ENCODE results near the gene TOX3.

The TOX3 gene

DNA sequence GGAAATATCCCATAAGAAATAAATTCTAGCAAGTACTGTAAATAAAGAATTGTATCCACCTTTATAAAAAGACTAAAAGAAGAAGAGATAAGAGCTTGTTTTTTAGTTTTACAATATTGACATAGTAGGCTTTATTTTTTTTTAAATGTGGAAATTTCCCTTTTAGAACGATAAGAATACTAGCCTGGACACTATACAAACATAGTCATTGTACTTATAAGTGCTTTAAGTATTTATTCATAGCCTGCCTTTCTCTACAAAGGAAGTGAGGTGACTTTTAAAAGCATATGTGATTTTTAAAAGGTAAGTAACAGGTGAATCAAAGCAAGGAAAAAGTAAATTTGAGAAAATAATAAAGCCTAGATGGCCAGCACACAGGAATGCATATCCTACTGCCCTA is 17.7 kb downstream of the TOX3 start:
- no peaks in the 10 kb centered on the region for H3K4me1 Mint-ChIP-seq
- no peaks in the 10 kb centered on the region for H3K36me3 Mint-ChIP-seq
- H3K27ac Mint-ChIP-seq, result no peak overlapping the region
- no peaks in the 10 kb centered on the region for H3K9me3 Mint-ChIP-seq
- H3K4me3 Mint-ChIP-seq, result no peak overlapping the region
- H3K27me3 Mint-ChIP-seq, result no peaks in the 10 kb centered on the region
- ATAC-seq, result no peak

GRCh38 chr16:52528393-52529065 is 18.4 kb downstream of the TOX3 start:
- Mint-ChIP-seq H3K9me3 (no peaks in the 10 kb centered on the region), H3K4me1 (no peaks in the 10 kb centered on the region), H3K27ac (no peak overlapping the region), H3K27me3 (no peaks in the 10 kb centered on the region), H3K36me3 (no peaks in the 10 kb centered on the region), H3K4me3 (no peak overlapping the region)
- no peak for ATAC-seq

- H3K4me1 Mint-ChIP-seq, result no peaks in the 10 kb centered on the region
- no peaks in the 10 kb centered on the region for H3K9me3 Mint-ChIP-seq
- H3K27me3 Mint-ChIP-seq, result no peaks in the 10 kb centered on the region
- H3K4me3 Mint-ChIP-seq, result no peak overlapping the region
- no peaks in the 10 kb centered on the region for H3K36me3 Mint-ChIP-seq
- no peak overlapping the region for H3K27ac Mint-ChIP-seq
- ATAC-seq, result no peak
Measured at GRCh38 chr16:52526830-52527229, 20.1 kb downstream of the TOX3 start.

DNA sequence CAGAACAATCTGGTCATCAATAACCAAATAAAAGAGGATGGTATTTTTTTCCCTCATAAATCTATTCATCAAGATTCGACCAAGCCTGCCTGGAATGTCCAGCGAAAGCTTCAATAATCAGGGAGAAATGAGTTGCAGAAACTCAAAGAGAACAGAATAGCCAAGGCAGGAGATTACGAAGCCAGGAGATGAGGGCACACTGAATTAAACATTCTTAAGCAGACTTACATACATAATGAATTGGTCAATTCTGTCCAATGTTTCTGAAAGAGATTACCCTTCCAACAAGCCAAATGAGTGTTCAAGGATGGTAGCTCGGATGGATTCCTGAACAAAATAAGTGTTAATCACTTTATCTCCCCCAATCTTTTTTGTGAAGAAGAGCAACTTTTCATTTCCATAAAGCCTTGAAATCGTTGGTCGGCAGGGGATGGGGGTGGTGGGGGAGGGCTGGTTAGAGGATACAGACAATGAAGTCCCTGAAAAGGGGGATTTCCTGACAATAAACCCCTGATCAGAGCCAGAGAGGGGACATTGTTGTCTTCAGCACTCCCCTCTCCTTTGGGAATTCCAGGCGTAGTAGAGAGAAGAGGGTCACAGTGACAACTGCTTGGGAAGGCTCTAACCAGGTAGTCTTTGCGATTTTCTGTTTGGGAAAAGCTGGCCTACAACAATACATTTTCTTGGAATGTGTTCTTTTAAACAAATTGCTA is 20.7 kb downstream of the TOX3 start:
- H3K27ac Mint-ChIP-seq, result no peak overlapping the region
- no peaks in the 10 kb centered on the region for H3K4me1 Mint-ChIP-seq
- H3K27me3 Mint-ChIP-seq, result no peaks in the 10 kb centered on the region
- no peaks in the 10 kb centered on the region for H3K36me3 Mint-ChIP-seq
- no peaks in the 10 kb centered on the region for H3K9me3 Mint-ChIP-seq
- no peak overlapping the region for H3K4me3 Mint-ChIP-seq
- ATAC-seq, result no peak

- H3K27me3 Mint-ChIP-seq, result no peaks in the 10 kb centered on the region
- no peaks in the 10 kb centered on the region for H3K9me3 Mint-ChIP-seq
- no peak overlapping the region for H3K4me3 Mint-ChIP-seq
- no peaks in the 10 kb centered on the region for H3K36me3 Mint-ChIP-seq
- H3K27ac Mint-ChIP-seq, result no peak overlapping the region
- no peak for ATAC-seq
- no peaks in the 10 kb centered on the region for H3K4me1 Mint-ChIP-seq
Measured at GRCh38 chr16:52521570-52521969, 25.4 kb downstream of the TOX3 start.

- Mint-ChIP-seq H3K9me3 (peaks cover 2% of the 10 kb centered on the region), H3K4me1 (no peaks in the 10 kb centered on the region), H3K27ac (no peak overlapping the region), H3K4me3 (no peak overlapping the region), H3K27me3 (no peaks in the 10 kb centered on the region), H3K36me3 (no peaks in the 10 kb centered on the region)
- ATAC-seq, result no peak
Measured at GRCh38 chr16:52518884-52519283, 28.1 kb downstream of the TOX3 start.

GRCh38 chr16:52515068-52515671 is 31.8 kb downstream of the TOX3 start:
- H3K4me3 Mint-ChIP-seq, result no peak overlapping the region
- H3K9me3 Mint-ChIP-seq, result peaks cover 4% of the 10 kb centered on the region
- no peaks in the 10 kb centered on the region for H3K4me1 Mint-ChIP-seq
- no peaks in the 10 kb centered on the region for H3K27me3 Mint-ChIP-seq
- no peaks in the 10 kb centered on the region for H3K36me3 Mint-ChIP-seq
- ATAC-seq, result no peak
- H3K27ac Mint-ChIP-seq, result no peak overlapping the region

- Mint-ChIP-seq H3K27me3 (no peaks in the 10 kb centered on the region), H3K4me3 (no peak overlapping the region), H3K36me3 (no peaks in the 10 kb centered on the region), H3K9me3 (peaks cover 4% of the 10 kb centered on the region), H3K27ac (no peak overlapping the region), H3K4me1 (no peaks in the 10 kb centered on the region)
- no peak for ATAC-seq
Measured at GRCh38 chr16:52512297-52512987, 34.5 kb downstream of the TOX3 start.

DNA sequence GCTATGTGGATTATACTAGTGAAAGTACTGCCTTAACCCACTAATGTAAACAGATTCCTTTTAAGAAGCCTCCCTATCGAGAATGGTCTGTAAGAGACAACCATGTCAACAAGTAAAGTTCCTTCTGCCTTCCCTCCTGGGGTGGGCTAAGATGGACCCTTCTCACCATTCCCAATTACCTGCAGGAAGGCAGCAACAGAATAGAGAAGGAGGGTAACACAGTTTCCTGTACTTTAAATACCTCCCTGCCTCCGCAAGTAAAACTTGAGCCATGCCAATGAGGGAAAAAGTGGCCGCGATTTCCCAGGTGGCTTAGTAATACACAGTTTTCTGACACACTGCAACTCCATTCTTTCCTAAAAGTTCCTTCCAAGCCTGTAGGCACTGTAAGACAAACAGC is 45.2 kb downstream of the TOX3 start:
- no peaks in the 10 kb centered on the region for H3K36me3 Mint-ChIP-seq
- ATAC-seq, result no peak
- H3K9me3 Mint-ChIP-seq, result peaks cover 4% of the 10 kb centered on the region
- H3K4me3 Mint-ChIP-seq, result no peak overlapping the region
- H3K4me1 Mint-ChIP-seq, result no peaks in the 10 kb centered on the region
- no peaks in the 10 kb centered on the region for H3K27me3 Mint-ChIP-seq
- H3K27ac Mint-ChIP-seq, result no peak overlapping the region

DNA sequence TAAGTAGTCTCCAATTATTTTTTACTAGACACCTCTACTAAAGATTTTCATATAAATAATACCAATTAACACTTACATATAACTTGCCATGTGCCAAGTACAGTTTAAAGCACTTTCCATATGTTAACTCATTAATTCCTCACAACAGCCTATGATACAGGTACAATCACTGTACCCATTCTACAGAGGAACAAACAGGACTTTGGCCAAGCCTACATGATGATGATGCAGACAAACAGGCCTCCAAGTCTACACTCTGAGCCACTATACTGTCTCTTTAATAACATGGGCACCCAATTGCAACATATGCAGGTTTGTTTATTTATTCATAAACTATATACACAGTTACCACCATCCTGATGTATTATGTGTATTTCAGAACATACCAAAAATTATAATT is 46.0 kb downstream of the TOX3 start:
- H3K27ac Mint-ChIP-seq, result no peak overlapping the region
- H3K4me1 Mint-ChIP-seq, result no peaks in the 10 kb centered on the region
- H3K36me3 Mint-ChIP-seq, result no peaks in the 10 kb centered on the region
- H3K9me3 Mint-ChIP-seq, result peaks cover 4% of the 10 kb centered on the region
- no peaks in the 10 kb centered on the region for H3K27me3 Mint-ChIP-seq
- no peak overlapping the region for H3K4me3 Mint-ChIP-seq
- ATAC-seq, result no peak

DNA sequence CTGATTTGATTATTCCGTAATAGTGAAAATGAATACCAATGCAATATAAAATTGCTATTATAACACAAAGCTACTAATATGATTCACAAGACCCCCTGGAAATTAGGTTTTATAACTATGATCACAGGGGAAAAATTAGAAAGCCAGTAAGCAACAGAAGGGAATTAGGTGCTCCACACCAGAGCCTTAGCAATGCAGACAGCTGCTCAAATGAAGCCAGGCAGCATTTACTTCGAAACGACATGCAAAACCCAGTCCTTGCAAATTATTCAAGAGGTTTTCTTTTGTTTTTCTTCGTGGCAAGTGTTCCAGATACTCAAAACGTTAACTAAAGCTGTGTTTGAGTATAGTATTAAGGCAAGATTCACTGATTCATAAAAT is 47.9 kb downstream of the TOX3 start:
- no peak overlapping the region for H3K4me3 Mint-ChIP-seq
- no peaks in the 10 kb centered on the region for H3K9me3 Mint-ChIP-seq
- no peaks in the 10 kb centered on the region for H3K36me3 Mint-ChIP-seq
- ATAC-seq, result no peak
- peaks cover 8% of the 10 kb centered on the region for H3K27me3 Mint-ChIP-seq
- H3K4me1 Mint-ChIP-seq, result no peaks in the 10 kb centered on the region
- H3K27ac Mint-ChIP-seq, result no peak overlapping the region

DNA sequence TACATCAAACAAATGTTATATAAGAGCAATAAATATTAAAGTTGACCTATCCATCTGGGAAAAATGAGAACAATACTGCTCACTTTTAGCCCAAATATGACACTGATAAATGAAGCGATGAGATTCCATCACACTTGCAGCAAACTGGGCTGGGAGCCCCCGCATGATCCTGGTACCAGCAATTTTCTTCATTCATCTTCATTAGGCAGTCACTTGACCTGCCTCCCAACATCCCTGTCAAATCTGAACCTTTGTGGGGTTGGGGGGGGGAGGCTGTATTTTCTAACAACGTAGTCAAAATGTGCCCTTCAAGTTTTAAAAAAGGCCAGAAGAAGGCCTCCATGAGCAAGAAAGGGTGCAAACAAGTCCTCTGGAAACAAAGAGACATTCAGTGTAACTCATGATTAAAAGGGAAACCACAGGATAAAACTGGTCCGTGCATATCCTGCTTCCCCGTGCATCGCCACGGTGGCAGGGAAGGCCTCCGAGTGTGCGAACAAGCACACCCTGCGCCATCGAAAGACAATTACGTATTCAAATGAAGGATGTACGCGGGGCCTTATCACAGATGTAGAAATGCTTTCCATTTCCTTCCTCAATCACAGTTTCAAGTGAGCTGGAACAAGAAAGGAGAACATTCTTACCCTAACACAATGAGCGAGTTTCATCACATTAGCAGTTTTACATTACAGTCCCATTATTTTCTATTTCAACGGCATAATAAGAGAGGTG is 48.4 kb downstream of the TOX3 start:
- no peaks in the 10 kb centered on the region for H3K9me3 Mint-ChIP-seq
- peaks cover 9% of the 10 kb centered on the region for H3K27me3 Mint-ChIP-seq
- ATAC-seq, result no peak
- no peak overlapping the region for H3K27ac Mint-ChIP-seq
- no peak overlapping the region for H3K4me3 Mint-ChIP-seq
- no peaks in the 10 kb centered on the region for H3K36me3 Mint-ChIP-seq
- no peaks in the 10 kb centered on the region for H3K4me1 Mint-ChIP-seq

GRCh38 chr16:52497067-52497816 is 49.7 kb downstream of the TOX3 start:
- peaks cover 9% of the 10 kb centered on the region for H3K27me3 Mint-ChIP-seq
- H3K9me3 Mint-ChIP-seq, result no peaks in the 10 kb centered on the region
- H3K4me3 Mint-ChIP-seq, result no peak overlapping the region
- ATAC-seq, result no peak
- H3K36me3 Mint-ChIP-seq, result no peaks in the 10 kb centered on the region
- no peaks in the 10 kb centered on the region for H3K4me1 Mint-ChIP-seq
- H3K27ac Mint-ChIP-seq, result no peak overlapping the region

DNA sequence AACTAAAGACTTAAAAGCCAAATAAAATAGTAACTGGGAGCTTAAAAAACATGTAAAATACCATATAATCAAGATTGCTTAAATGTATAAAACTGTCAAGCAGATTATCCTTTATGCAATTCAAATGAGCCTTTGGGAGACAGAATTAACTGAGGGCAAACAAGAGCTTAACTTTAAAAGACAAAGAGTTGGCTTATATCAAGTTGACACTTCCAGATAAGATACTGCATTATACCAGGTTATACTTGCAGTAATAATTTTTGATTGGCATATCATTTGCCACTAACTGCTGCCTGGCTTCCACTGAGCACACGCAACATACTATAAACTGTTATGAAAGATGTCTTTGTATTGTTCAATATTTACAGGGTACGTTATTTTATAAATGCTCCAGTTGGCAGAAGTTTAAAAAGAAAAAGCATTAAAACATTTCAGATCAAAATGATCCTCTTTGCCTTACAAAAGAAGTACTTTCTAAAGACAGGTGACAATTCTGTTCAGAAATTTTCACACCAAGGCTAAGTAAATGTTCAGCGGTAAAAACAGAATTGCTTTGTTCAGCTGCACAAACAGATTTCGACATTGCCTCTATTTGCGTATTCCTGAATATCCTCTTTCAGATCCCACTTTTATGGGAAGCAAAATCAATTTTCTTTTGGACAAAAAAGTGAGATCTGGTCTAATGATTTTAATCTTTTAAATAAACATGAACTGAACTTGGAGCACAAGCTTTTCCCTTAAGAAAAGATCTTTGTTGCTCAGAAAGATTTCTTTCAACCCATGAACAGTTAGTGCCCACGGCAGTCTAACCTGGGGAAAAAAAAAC is 50.7 kb downstream of the TOX3 start:
- Mint-ChIP-seq H3K9me3 (no peaks in the 10 kb centered on the region), H3K4me1 (no peaks in the 10 kb centered on the region), H3K27me3 (peaks cover 9% of the 10 kb centered on the region), H3K36me3 (no peaks in the 10 kb centered on the region), H3K4me3 (no peak overlapping the region), H3K27ac (no peak overlapping the region)
- no peak for ATAC-seq

All from stimulated activated memory B cell treated with anti-CD40 and anti-IgM and Interleukin-4, amounts not matched to agents 10 μg/mL and 1 μg/mL and 100 μg/mL, for 72 hours (primary cell).